ENCODE measurements around the gene FAM184A. TPM values are rescaled to one million over a fixed set of nuclear protein-coding genes. Genes with fewer than 3 reads are reported as not detected.

Gene FAM184A
- total RNA-seq, 2 experiments from 2014 or later: 7.4 to 8.3 TPM

DNA sequence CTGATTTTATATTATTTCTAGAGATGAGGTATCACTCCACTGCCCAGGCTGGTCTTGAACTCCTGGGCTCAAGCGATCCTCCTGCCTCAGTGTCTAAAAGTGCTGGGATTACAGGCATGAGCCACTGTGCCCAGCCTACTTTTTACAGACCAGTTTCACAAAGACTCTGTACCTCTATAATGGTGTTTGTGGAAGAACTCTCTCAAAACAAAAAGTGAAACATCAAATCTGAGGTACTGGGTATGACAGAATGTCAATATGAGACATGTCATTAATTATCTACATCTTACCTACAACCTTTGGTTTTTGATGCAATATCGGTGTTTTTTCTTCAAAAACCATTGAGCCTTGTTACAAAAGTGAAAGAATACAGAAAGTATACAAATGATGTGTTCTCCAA, 94.1 kb downstream of the FAM184A start:
- CTCF ChIA-PET: no interaction called here
- POLR2A ChIA-PET: no interaction called here
- Mint-ChIP-seq H3K36me3 (ENCODE audit: low read depth) (no peaks in the 10 kb centered on the region), H3K27ac (no peak overlapping the region), H3K4me3 (no peak overlapping the region), H3K4me1 (peaks cover 5% of the 10 kb centered on the region), H3K27me3 (no peaks in the 10 kb centered on the region), H3K9me3 (no peaks in the 10 kb centered on the region)
- no peak for DNase-seq

DNA sequence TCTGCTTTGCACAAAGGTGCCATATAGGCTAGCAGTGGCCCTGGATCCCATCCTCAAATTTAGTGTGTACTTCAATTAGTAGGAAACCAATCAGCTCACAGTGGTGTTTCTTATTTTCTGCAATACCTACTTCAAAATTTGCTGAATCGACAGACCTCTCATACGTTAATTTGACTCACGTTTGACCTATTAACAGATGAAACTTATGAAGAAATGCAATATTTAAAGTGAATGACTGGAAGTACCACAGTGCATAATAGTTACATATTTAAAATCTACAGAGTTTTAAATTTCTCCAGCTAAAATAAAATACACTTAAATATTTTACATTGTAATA, 95.9 kb downstream of the FAM184A start:
- H3K9me3 Mint-ChIP-seq: no peaks in the 10 kb centered on the region
- peaks cover 2% of the 10 kb centered on the region for H3K36me3 Mint-ChIP-seq (ENCODE audit: low read depth)
- no peak overlapping the region for H3K4me3 Mint-ChIP-seq
- CTCF ChIA-PET: interaction anchor here (1.8 kb wide), 1 partner anchor 14 kb away, joined by 4 read pairs; no protein-coding TSS in a partner anchor
- H3K4me1 Mint-ChIP-seq: peaks cover 5% of the 10 kb centered on the region
- DNase-seq: no peak
- no peaks in the 10 kb centered on the region for H3K27me3 Mint-ChIP-seq
- no peak overlapping the region for H3K27ac Mint-ChIP-seq
- POLR2A ChIA-PET: no interaction called here

DNA sequence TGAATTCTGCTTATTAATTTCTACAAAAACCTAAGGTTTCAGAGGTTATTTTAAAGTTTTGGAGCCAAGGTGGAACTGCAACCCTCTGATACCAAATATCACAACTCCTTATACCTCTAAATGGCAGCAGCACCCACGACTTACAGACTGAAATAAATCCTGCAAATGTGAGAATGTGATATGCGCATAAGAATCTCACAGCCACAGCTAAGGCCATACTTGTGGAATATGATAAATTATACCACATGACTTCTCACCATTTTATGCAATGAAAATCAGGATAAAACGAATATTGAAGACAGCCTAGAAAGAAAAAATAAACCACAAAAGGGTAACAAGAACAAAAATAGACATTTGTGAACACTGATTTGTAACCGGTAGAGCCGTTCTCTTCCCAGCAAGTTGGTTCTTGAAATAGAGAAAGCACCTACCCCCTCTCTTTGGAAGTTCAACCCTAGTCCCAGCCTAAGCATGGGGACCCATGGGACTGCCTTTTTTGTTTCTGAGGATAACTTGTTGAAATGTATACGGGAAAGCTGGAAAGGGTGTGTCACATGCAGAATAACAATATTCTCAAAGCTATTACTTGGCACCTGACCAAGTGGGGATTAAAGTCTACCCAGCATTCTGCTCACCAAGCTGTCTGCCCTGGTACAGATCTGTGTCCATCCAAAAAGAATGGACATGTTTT, 96.4 kb downstream of the FAM184A start:
- Mint-ChIP-seq H3K27ac (no peak overlapping the region), H3K27me3 (no peaks in the 10 kb centered on the region), H3K4me3 (no peak overlapping the region), H3K4me1 (peaks cover 5% of the 10 kb centered on the region), H3K9me3 (no peaks in the 10 kb centered on the region), H3K36me3 (ENCODE audit: low read depth) (peaks cover 2% of the 10 kb centered on the region)
- no peak for DNase-seq
- ChIA-PET POLR2A (no interaction called here), CTCF (interaction anchor here (1.8 kb wide), 1 partner anchor 13 kb away, joined by 4 read pairs; no protein-coding TSS in a partner anchor)

DNA sequence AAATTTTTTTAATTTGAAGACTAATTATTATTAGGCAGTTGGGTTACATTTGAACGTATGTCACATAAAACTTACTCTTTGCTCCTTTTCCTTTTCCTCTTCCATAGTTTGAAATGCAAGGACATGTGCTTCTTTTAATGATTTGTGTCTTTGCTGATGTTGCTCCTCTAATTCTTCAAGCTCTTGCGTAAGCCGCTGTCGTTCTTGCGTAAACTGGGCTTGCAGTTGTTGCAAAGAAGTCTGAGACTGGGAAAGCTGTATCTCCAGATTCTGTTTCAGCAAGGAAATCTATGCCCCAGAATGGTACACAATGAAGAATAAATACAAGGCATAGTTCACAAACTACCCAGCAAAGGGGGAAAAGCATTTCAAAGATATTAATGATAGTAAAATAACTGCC, 98.4 kb downstream of the FAM184A start:
- no peaks in the 10 kb centered on the region for H3K9me3 Mint-ChIP-seq
- no peak for DNase-seq
- H3K27ac Mint-ChIP-seq: no peak overlapping the region
- H3K4me1 Mint-ChIP-seq: peaks cover 5% of the 10 kb centered on the region
- peaks cover 6% of the 10 kb centered on the region for H3K36me3 Mint-ChIP-seq (ENCODE audit: low read depth)
- ChIA-PET CTCF (no interaction called here), POLR2A (no interaction called here)
- no peak overlapping the region for H3K4me3 Mint-ChIP-seq
- H3K27me3 Mint-ChIP-seq: no peaks in the 10 kb centered on the region

DNA sequence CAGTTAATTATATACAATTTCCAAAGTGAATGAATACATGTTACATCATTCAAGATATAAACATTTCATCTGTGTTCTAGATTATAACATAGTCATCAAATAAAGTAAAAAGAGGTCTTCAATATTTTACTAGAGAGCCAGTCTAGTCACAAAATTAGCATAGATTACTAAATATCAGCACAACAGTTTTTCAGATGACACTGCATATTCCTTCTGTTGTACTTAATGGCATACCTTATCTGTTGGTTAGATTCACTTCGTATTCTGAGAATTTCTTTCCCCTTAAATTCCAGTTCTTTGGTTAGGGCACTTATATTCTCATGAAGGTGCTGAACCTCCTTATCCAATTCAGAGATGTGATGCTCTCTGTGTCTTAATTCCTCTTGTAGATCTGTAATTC, 103.7 kb downstream of the FAM184A start:
- Mint-ChIP-seq H3K27me3 (no peaks in the 10 kb centered on the region), H3K9me3 (no peaks in the 10 kb centered on the region), H3K27ac (no peak overlapping the region), H3K4me1 (no peaks in the 10 kb centered on the region), H3K36me3 (ENCODE audit: low read depth) (peaks cover 6% of the 10 kb centered on the region), H3K4me3 (no peak overlapping the region)
- ChIA-PET CTCF (no interaction called here), POLR2A (no interaction called here)
- no peak for DNase-seq

DNA sequence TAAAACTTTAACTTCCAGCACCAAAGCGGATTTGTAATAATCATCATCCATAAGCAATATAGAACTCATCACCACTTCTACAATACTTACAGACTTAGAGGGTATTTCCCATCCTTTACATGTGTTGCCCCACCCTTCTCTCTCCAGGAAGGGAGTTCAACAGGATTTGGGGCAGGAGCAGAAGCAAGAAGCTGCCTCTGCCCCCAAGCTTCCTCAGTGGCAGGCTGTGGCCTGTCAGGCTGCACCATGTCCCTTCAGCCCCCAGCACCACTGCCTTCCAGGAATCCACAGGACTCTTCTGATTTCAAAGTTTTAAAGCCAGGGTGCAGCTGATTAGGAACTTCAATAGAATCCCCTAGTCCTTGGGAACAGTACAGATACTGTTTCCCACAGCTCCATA, 106.8 kb downstream of the FAM184A start:
- H3K36me3 Mint-ChIP-seq (ENCODE audit: low read depth): peaks cover 1% of the 10 kb centered on the region
- ChIA-PET CTCF (interaction anchor here (0.8 kb wide), 1 partner anchor 138 kb away, joined by 7 read pairs; no protein-coding TSS in a partner anchor), POLR2A (no interaction called here)
- no peak for DNase-seq
- no peak overlapping the region for H3K27ac Mint-ChIP-seq
- no peaks in the 10 kb centered on the region for H3K27me3 Mint-ChIP-seq
- H3K4me3 Mint-ChIP-seq: no peak overlapping the region
- H3K4me1 Mint-ChIP-seq: no peaks in the 10 kb centered on the region
- H3K9me3 Mint-ChIP-seq: no peaks in the 10 kb centered on the region

DNA sequence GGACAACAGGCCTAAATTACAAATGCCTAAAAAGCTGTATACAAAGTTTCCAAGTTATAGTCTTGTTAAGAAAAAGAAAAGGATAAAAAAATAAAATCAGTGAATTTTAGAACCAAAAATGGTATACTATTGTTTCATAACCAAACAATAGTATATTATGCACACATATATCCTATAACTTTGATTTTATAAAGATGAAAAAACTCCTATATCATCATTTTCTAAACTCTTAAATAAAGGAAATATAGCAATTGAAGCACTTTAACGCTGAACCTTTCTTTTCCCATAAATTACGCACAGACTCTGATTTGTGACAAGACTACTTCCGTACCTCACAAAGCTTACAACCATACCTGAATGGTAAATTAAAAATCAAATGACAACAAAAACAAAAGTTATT, 107.6 kb downstream of the FAM184A start:
- DNase-seq: no peak
- no peaks in the 10 kb centered on the region for H3K36me3 Mint-ChIP-seq (ENCODE audit: low read depth)
- no peak overlapping the region for H3K27ac Mint-ChIP-seq
- H3K4me1 Mint-ChIP-seq: no peaks in the 10 kb centered on the region
- ChIA-PET CTCF (no interaction called here), POLR2A (interaction anchor here (0.6 kb wide), 1 partner anchor 150 kb away, joined by 7 read pairs; no protein-coding TSS in a partner anchor)
- H3K9me3 Mint-ChIP-seq: no peaks in the 10 kb centered on the region
- H3K27me3 Mint-ChIP-seq: no peaks in the 10 kb centered on the region
- no peak overlapping the region for H3K4me3 Mint-ChIP-seq

DNA sequence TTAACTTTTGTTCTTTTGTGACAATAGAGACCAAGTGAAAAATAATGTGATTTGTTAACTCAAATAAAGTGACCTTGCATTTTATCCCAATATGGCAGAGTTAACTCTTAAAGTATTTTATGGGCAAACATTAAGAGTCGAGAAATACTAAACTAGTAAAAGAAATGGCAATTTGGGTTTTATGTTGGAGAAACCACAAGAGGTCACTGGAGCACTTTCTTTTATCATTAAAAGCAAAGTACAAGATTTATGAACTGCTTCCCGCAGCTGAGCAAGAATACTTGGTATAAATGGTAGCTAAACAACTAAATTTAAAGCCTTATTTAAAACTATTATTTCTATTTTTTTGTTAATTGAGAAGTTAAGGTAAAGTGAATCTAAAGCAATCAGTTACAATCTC, 110.0 kb downstream of the FAM184A start:
- H3K9me3 Mint-ChIP-seq: no peaks in the 10 kb centered on the region
- CTCF ChIA-PET: interaction anchor here (1.1 to 1.3 kb wide), 2 partner anchors 9 to 14 kb away, joined by 3 to 4 read pairs; no protein-coding TSS in a partner anchor
- POLR2A ChIA-PET: no interaction called here
- H3K36me3 Mint-ChIP-seq (ENCODE audit: low read depth): no peaks in the 10 kb centered on the region
- DNase-seq: no peak
- no peaks in the 10 kb centered on the region for H3K4me1 Mint-ChIP-seq
- H3K27ac Mint-ChIP-seq: no peak overlapping the region
- H3K4me3 Mint-ChIP-seq: no peak overlapping the region
- no peaks in the 10 kb centered on the region for H3K27me3 Mint-ChIP-seq

DNA sequence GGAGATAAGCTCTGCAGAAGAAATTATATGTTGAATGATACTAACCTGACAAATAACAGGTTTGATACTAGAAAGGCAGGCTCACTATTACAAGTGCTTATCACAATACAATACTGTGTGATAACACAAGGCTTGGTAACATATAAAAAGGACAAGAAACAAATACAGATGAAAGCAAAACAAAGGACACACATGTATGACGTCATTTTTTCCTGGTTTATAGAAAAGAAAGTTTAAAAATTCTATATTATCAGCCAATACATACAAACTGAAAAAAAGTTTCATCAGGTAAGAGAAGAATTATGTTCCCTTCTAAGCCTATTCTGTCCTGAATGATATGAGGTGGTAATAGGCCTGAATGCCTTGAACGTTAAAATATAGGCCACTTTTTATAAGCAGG, 111.2 kb downstream of the FAM184A start:
- Mint-ChIP-seq H3K4me1 (no peaks in the 10 kb centered on the region), H3K4me3 (no peak overlapping the region), H3K27ac (no peak overlapping the region), H3K27me3 (no peaks in the 10 kb centered on the region), H3K36me3 (ENCODE audit: low read depth) (no peaks in the 10 kb centered on the region), H3K9me3 (no peaks in the 10 kb centered on the region)
- DNase-seq: no peak
- ChIA-PET POLR2A (interaction anchor here (0.6 kb wide), 1 partner anchor 178 kb away, joined by 12 read pairs; no protein-coding TSS in a partner anchor), CTCF (interaction anchor here (1.1 kb wide), 1 partner anchor 10 kb away, joined by 3 read pairs; no protein-coding TSS in a partner anchor)

DNA sequence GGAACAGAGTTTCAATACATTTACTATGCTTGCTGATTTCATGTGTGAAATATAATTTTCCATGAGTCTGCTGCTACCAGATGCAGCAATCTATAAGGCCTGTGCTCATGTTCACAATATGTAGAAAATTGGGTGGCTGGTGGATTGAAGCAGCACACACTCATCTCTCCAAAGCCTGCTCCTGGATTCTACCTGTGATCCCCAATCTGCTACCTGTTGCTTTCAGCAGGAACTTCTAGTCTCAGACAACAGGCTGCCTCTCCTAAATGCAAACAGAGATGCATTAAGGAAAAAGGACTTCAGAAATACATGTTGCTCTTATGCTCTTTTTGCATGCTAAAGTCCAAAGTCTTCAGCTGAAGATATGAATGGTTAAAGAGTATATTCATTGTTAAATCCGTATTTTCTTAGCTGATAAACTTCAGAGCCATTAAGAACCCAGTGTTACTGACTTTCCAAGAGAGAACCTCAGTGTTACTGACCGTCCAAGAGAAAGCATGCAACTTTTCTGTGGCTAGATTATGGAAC, 112.6 kb downstream of the FAM184A start:
- Mint-ChIP-seq H3K9me3 (no peaks in the 10 kb centered on the region), H3K36me3 (ENCODE audit: low read depth) (no peaks in the 10 kb centered on the region), H3K4me1 (no peaks in the 10 kb centered on the region), H3K27ac (no peak overlapping the region), H3K27me3 (no peaks in the 10 kb centered on the region), H3K4me3 (no peak overlapping the region)
- ChIA-PET POLR2A (no interaction called here), CTCF (interaction anchor here (1.2 to 1.3 kb wide), 2 partner anchors 27 to 62 kb away, joined by 3 read pairs; no protein-coding TSS in a partner anchor)
- no peak for DNase-seq

DNA sequence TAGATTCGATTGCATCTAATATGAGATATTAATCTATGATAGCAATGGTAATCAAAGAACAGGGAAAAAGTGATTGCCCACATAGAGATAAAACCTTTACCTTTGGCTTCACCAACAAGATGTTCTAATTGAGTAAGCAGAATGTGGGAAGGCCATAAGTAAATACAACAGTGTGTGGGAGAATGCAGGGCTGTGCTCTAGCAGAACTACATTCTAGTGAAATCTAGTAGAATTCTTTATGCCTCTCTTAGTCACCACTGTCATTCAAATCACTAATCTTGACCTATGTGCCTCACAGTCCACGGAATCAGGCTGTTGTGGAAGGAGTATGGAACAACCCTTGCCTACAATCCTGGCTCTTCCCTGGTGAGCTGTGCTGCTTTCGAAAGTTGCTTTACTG, 113.1 kb downstream of the FAM184A start:
- H3K4me3 Mint-ChIP-seq: no peak overlapping the region
- no peak overlapping the region for H3K27ac Mint-ChIP-seq
- H3K9me3 Mint-ChIP-seq: no peaks in the 10 kb centered on the region
- POLR2A ChIA-PET: no interaction called here
- DNase-seq: no peak
- CTCF ChIA-PET: interaction anchor here (1.2 to 1.3 kb wide), 2 partner anchors 27 to 61 kb away, joined by 3 read pairs; no protein-coding TSS in a partner anchor
- no peaks in the 10 kb centered on the region for H3K4me1 Mint-ChIP-seq
- no peaks in the 10 kb centered on the region for H3K27me3 Mint-ChIP-seq
- no peaks in the 10 kb centered on the region for H3K36me3 Mint-ChIP-seq (ENCODE audit: low read depth)

DNA sequence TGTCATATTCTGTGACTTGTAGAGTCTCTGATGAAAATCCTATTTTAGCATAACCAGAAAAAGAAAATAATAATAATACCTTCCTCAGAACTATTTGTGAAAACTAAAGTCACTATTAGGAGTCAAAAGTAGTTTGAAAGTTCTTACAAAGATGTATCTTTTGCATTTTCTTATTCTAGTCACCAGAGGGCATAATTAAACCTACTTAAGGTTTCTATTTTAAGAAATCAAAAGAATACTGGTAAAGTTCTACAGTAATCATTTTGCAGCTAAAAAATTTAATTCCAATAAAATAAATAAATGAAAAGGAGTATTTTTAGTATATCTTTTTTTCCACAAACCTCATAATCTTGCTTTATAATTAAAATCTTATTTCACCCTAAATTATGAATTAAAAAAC, 115.5 kb downstream of the FAM184A start:
- Mint-ChIP-seq H3K4me3 (no peak overlapping the region), H3K27me3 (no peaks in the 10 kb centered on the region), H3K4me1 (peaks cover 13% of the 10 kb centered on the region), H3K9me3 (no peaks in the 10 kb centered on the region), H3K27ac (no peak overlapping the region), H3K36me3 (ENCODE audit: low read depth) (peaks cover 1% of the 10 kb centered on the region)
- no peak for DNase-seq
- POLR2A ChIA-PET: no interaction called here
- CTCF ChIA-PET: interaction anchor here (0.7 to 1.8 kb wide), 5 partner anchors 9 to 1234 kb away, joined by 3 to 5 read pairs (median 3); no protein-coding TSS in a partner anchor

DNA sequence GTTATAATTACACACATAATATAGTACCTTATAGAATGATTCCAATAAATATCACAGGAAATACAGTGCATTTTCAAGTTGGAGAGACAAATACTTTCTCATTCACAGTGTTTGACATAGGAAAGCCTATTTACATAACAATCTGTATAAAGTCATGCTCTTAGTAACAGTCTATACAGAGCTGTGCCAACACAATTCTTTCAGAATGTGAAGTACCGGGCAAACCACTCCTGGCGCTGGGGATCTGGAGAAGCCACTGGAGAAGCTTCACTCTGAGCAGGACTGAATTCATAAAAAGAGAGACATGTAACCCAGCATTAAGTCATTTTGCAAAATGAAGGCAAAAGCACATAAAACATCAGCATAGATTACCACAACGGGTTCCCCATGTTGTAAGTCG, 118.6 kb downstream of the FAM184A start:
- no peak overlapping the region for H3K27ac Mint-ChIP-seq
- ChIA-PET CTCF (interaction anchor here (1.3 kb wide), 1 partner anchor 151 kb away, joined by 4 read pairs; no protein-coding TSS in a partner anchor), POLR2A (no interaction called here)
- no peaks in the 10 kb centered on the region for H3K9me3 Mint-ChIP-seq
- DNase-seq: no peak
- H3K27me3 Mint-ChIP-seq: no peaks in the 10 kb centered on the region
- peaks cover 3% of the 10 kb centered on the region for H3K36me3 Mint-ChIP-seq (ENCODE audit: low read depth)
- H3K4me1 Mint-ChIP-seq: peaks cover 14% of the 10 kb centered on the region
- H3K4me3 Mint-ChIP-seq: no peak overlapping the region

Data from activated CD4-positive, alpha-beta T cell treated with anti-CD3 and anti-CD28 coated beads, Interleukin-2, amount 10 ng/mL, durations not matched to agents 7 days and 5 days (primary cell).